Natural killer cell (primary cell): ENCODE data around the gene ANO10. TPM values are rescaled to one million over a fixed set of nuclear protein-coding genes. Genes with fewer than 3 reads are reported as not detected.

Experiments used
- ATAC-seq, 3 donors: fragments of 150-1000 bp in 2 of 3; fragments of 200-7000 bp in 1 of 3; cut with Tn5 transposase; 1 replicate in 1 of 3; 2 replicates in 2 of 3; pipeline ENCODE4 v1.10.0; 2021; ENCODE audit warnings: mild to moderate bottlenecking in 2 of 3, moderate library complexity in 2 of 3
- DNase-seq, 2 donors: peaks; one replicate each; pipeline versions ENCODE4 v3.0.0 to v3.0.0-alpha.2; 2013 to 2021; ENCODE audit warnings: mixed read lengths in 1 of 2
- H3K27ac ChIP-seq: one replicate; pipeline ENCODE4 v1.5.1; 2013; ENCODE audit warnings: mild to moderate bottlenecking, low read length
- H3K27me3 ChIP-seq: one replicate; pipeline ENCODE4 v1.6.1; 2013; ENCODE audit warnings: low read length; ENCODE audit not compliant: control insufficient read depth, insufficient read depth
- H3K36me3 ChIP-seq: one replicate; pipeline ENCODE4 v1.6.1; 2013; ENCODE audit warnings: low read length; ENCODE audit not compliant: control insufficient read depth, insufficient read depth
- H3K4me1 ChIP-seq: one replicate; pipeline ENCODE4 v1.6.1; 2013; ENCODE audit warnings: low read length; ENCODE audit not compliant: control insufficient read depth, insufficient read depth
- H3K4me3 ChIP-seq: one replicate; pipeline ENCODE4 v1.5.1; 2013; ENCODE audit warnings: low read length
- H3K9me3 ChIP-seq: one replicate; pipeline ENCODE4 v1.6.1; 2013; ENCODE audit warnings: low read length; ENCODE audit not compliant: control insufficient read depth, insufficient read depth
- H3K27ac Mint-ChIP-seq, 2 donors: one replicate each; pipeline ENCODE4 v1.8.0; 2022; ENCODE audit warnings: mild to moderate bottlenecking in 2 of 2, mixed read lengths in 2 of 2, moderate library complexity in 1 of 2
- H3K27me3 Mint-ChIP-seq, 2 donors: one replicate each; pipeline ENCODE4 v1.8.0; 2022; ENCODE audit warnings: low read depth in 2 of 2, mixed read lengths in 2 of 2
- H3K36me3 Mint-ChIP-seq: one replicate; pipeline ENCODE4 v1.8.0; 2022; ENCODE audit warnings: mixed read lengths
- H3K4me1 Mint-ChIP-seq, 2 donors: one replicate each; pipeline ENCODE4 v1.8.0; 2022; ENCODE audit warnings: mixed read lengths in 2 of 2
- H3K4me3 Mint-ChIP-seq: one replicate; pipeline ENCODE4 v1.8.0; 2022; ENCODE audit warnings: mild to moderate bottlenecking, moderate library complexity, mixed read lengths
- H3K9me3 Mint-ChIP-seq, 2 donors: one replicate each; pipeline ENCODE4 v1.8.0; 2022; ENCODE audit warnings: mixed read lengths in 2 of 2
- WGBS: methylation state at CpG from one replicate; pipeline ENCODE4 v1.1.7; 2013; ENCODE audit warnings: missing lambda C conversion rate; ENCODE audit not compliant: insufficient coverage; 5-methylcytosine and 5-hydroxymethylcytosine counted together
- intact Hi-C: fragments of 100-400 bp; cut with micrococcal nuclease; formaldehyde crosslinking; loops from one replicate; pipeline ENCODE4 v1.14.2; 2022
- total RNA-seq, 4 donors: library from RNA; stranded (reverse); fragments of 120-200 nt in 1 of 4; gene quantifications; one replicate each; pipeline versions ENCODE4 v1.2.3 to v1.2.4, GENCODE V29; 2013 to 2022
- TF ChIP-seq, protein P1 (sequence below): fragments of 200-600 bp; IDR thresholded peaks from one replicate; pipeline ENCODE4 v1.8.0; 2022; ENCODE audit warnings: antibody characterized with exemption

Gene ANO10
- total RNA-seq, 3 donors from 2014 or later (not counting 1 experiment from before 2014, with no cell fraction given) = 8.9 to 11.2 (median 10.9) TPM

DNA sequence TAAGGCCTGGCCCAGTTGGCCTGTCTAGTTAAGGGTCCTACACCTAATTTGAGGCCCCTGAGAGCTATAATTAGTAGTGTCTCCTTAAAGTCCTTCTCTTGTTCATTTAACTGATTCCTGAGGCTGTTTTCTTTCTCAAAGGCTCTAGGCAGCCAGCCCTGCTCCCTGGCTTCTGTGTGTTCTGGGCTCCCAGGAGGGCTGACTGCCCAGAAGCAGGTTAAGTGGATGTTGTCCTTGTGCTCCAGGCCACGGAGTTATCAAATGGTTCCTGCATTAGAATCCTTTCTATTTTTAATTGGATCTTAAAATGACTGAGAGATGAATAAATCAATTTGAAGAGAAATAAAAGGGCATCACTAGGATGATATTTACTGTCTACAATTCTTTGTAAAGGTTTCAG, 195.4 kb downstream of the ANO10 start:
- H3K36me3 ChIP-seq = no peaks in the 10 kb centered on the region
- Mint-ChIP-seq H3K4me3 (no peak overlapping the region), H3K4me1 (no peaks in the 10 kb centered on the region), H3K27me3 (no peaks in the 10 kb centered on the region), H3K36me3 (no peaks in the 10 kb centered on the region), H3K27ac (no peak overlapping the region), H3K9me3 (peaks cover 0 to 3% of the 10 kb centered on the region in 2 donors)
- TF ChIP-seq, protein P1, sequence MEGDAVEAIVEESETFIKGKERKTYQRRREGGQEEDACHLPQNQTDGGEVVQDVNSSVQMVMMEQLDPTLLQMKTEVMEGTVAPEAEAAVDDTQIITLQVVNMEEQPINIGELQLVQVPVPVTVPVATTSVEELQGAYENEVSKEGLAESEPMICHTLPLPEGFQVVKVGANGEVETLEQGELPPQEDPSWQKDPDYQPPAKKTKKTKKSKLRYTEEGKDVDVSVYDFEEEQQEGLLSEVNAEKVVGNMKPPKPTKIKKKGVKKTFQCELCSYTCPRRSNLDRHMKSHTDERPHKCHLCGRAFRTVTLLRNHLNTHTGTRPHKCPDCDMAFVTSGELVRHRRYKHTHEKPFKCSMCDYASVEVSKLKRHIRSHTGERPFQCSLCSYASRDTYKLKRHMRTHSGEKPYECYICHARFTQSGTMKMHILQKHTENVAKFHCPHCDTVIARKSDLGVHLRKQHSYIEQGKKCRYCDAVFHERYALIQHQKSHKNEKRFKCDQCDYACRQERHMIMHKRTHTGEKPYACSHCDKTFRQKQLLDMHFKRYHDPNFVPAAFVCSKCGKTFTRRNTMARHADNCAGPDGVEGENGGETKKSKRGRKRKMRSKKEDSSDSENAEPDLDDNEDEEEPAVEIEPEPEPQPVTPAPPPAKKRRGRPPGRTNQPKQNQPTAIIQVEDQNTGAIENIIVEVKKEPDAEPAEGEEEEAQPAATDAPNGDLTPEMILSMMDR = no peak
- H3K4me3 ChIP-seq = no peak overlapping the region
- intact Hi-C loops = no loop called here
- DNase-seq (no peak), ATAC-seq (no peak)
- WGBS = 100% methylated on average over 1 of the region's 1 CpG
- H3K9me3 ChIP-seq = peaks cover 3% of the 10 kb centered on the region
- no peak overlapping the region for H3K27ac ChIP-seq
- H3K27me3 ChIP-seq = no peaks in the 10 kb centered on the region
- no peaks in the 10 kb centered on the region for H3K4me1 ChIP-seq

DNA sequence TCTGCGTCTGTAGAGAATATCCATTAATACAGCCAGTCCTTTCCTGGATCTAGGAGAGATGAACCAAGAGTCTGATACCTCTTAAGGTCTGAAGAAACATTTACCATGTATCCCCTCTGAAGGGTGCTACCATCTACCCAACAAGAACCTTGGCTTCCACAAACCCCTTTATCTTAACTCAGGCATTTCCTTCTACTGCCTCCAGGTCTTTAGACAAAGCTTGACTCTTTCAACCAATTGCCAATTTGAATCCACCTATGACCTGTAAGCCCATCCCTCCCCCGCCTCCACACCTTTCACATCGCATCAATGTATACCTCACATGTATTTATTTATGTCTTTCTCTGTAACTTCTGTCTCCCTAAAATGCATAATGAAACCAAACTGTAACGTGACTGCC, 196.0 kb downstream of the ANO10 start:
- Mint-ChIP-seq H3K27me3 (no peaks in the 10 kb centered on the region), H3K4me3 (no peak overlapping the region), H3K27ac (no peak overlapping the region), H3K36me3 (no peaks in the 10 kb centered on the region), H3K4me1 (no peaks in the 10 kb centered on the region), H3K9me3 (peaks cover 0 to 3% of the 10 kb centered on the region in 2 donors)
- TF ChIP-seq, protein P1 = no peak
- Histone ChIP-seq H3K36me3 (no peaks in the 10 kb centered on the region), H3K27me3 (no peaks in the 10 kb centered on the region), H3K27ac (no peak overlapping the region), H3K4me3 (no peak overlapping the region), H3K9me3 (peaks cover 3% of the 10 kb centered on the region), H3K4me1 (no peaks in the 10 kb centered on the region)
- 97% methylated on average over 4 of the region's 4 CpGs for WGBS
- no peak for DNase-seq
- intact Hi-C loops = no loop called here
- ATAC-seq = no peak

DNA sequence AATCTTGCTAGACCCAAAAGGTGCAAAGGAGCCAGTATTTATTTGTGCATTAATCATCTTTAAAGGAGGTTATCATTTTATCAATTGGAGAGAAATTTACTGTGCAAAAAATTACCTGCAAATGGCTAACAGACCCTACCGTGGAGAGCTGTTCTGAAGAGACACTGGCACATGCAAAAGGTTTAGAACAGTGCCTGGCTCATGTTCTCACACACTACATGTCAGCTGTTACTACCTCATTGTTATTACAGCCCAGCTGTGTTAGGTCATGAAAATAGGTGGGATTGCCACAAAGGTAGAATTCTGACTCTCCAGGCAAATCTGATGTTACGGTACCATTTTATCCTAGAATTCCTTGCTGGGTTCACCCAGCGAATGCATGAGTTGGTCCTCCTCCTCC, 198.2 kb downstream of the ANO10 start:
- H3K27ac Mint-ChIP-seq = no peak overlapping the region

DNA sequence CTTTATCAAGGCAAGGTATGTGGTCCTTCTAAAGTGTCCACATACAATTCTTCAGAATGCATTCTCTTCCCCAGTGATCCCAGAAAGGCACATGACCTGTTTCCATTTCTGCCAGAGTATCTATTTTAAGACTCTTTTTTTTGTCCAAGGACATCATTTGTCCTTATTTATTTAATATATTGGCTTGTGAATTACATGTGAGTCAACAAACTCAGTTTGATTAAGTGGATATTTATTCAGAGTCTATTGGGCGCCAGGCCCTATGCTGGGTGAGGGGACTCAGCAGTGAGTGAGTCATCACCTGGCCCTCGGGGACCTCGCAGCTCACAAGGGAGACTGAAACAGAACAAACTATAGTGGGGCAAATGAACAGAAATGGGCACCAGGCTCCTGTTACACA, 198.7 kb downstream of the ANO10 start:
- intact Hi-C loops = no loop called here
- no peak for ATAC-seq
- no peak overlapping the region for H3K4me3 ChIP-seq
- TF ChIP-seq, protein P1 = no peak
- H3K9me3 ChIP-seq = peaks cover 3% of the 10 kb centered on the region
- no peak overlapping the region for H3K27ac ChIP-seq
- no peak overlapping the region for H3K27ac Mint-ChIP-seq
- H3K9me3 Mint-ChIP-seq = peaks cover 0 to 3% of the 10 kb centered on the region in 2 donors
- no peak for DNase-seq
- no peak overlapping the region for H3K4me3 Mint-ChIP-seq
- no peaks in the 10 kb centered on the region for H3K27me3 ChIP-seq
- H3K36me3 ChIP-seq = no peaks in the 10 kb centered on the region
- H3K27me3 Mint-ChIP-seq = no peaks in the 10 kb centered on the region
- 85% methylated on average over 3 of the region's 3 CpGs for WGBS
- peaks cover 0 to 4% of the 10 kb centered on the region in 2 donors for H3K4me1 Mint-ChIP-seq
- H3K4me1 ChIP-seq = no peaks in the 10 kb centered on the region
- H3K36me3 Mint-ChIP-seq = no peaks in the 10 kb centered on the region

More for the DNA sequence above, 198.2 kb downstream of the ANO10 start:
- no peak overlapping the region for H3K4me3 Mint-ChIP-seq
- H3K4me1 Mint-ChIP-seq = peaks cover 0 to 4% of the 10 kb centered on the region in 2 donors
- DNase-seq (no peak), ATAC-seq (no peak)
- H3K36me3 Mint-ChIP-seq = no peaks in the 10 kb centered on the region
- 78% methylated on average over 3 of the region's 3 CpGs for WGBS
- no peaks in the 10 kb centered on the region for H3K4me1 ChIP-seq
- TF ChIP-seq, protein P1 = no peak
- H3K4me3 ChIP-seq = no peak overlapping the region
- H3K27me3 Mint-ChIP-seq = no peaks in the 10 kb centered on the region
- peaks cover 0 to 3% of the 10 kb centered on the region in 2 donors for H3K9me3 Mint-ChIP-seq
- no peak overlapping the region for H3K27ac ChIP-seq
- no peaks in the 10 kb centered on the region for H3K36me3 ChIP-seq
- peaks cover 3% of the 10 kb centered on the region for H3K9me3 ChIP-seq
- intact Hi-C loops = no loop called here
- no peaks in the 10 kb centered on the region for H3K27me3 ChIP-seq
